DOHH2 (cell line): ENCODE measurements around the gene PLA2G6.

Experiments
- H3F3A ChIP-seq: fragments of 200-600 bp; sonication (generic), shearing (Covaris generic); 2 replicates; pipeline ENCODE4 v1.6.0; 2016; ENCODE audit warnings: antibody characterized with exemption, mild to moderate bottlenecking; ENCODE audit not compliant: control insufficient read depth, insufficient read depth
- H3K27ac ChIP-seq: fragments of 200-600 bp; sonication (generic); 2 replicates; pipeline ENCODE4 v1.5.1; 2014; ENCODE audit warnings: low read depth, mild to moderate bottlenecking, low read length, moderate library complexity
- H3K27me3 ChIP-seq: fragments of 200-600 bp; sonication (generic); 2 replicates; pipeline ENCODE4 v1.6.1; 2014; ENCODE audit warnings: mild to moderate bottlenecking, low read length, mixed read lengths; ENCODE audit not compliant: control insufficient read depth
- H3K36me3 ChIP-seq: fragments of 200-600 bp; sonication (generic); 2 replicates; pipeline ENCODE4 v1.6.1; 2014; ENCODE audit warnings: mild to moderate bottlenecking, low read length, moderate library complexity, mixed read lengths; ENCODE audit not compliant: control insufficient read depth
- H3K4me1 ChIP-seq: fragments of 200-600 bp; sonication (generic); 2 replicates; pipeline ENCODE4 v1.6.1; 2014; ENCODE audit warnings: mild to moderate bottlenecking, low read length, mixed read lengths; ENCODE audit not compliant: control insufficient read depth
- H3K4me2 ChIP-seq: fragments of 200-600 bp; sonication (generic); 2 replicates; pipeline ENCODE4 v1.6.0; 2014; ENCODE audit warnings: mild to moderate bottlenecking, low read length, moderate library complexity
- H3K4me3 ChIP-seq: fragments of 200-600 bp; sonication (generic); 2 replicates; pipeline ENCODE4 v1.5.1; 2014; ENCODE audit warnings: mild to moderate bottlenecking, low read length, mixed read lengths
- H3K79me2 ChIP-seq: fragments of 200-600 bp; sonication (generic); 2 replicates; pipeline ENCODE4 v1.6.1; 2014; ENCODE audit warnings: mild to moderate bottlenecking, low read length, mixed read lengths; ENCODE audit not compliant: control insufficient read depth
- H3K9me2 ChIP-seq: fragments of 200-600 bp; sonication (generic); replicated peaks from 2 replicates; pipeline ENCODE4 v1.6.1; 2014; ENCODE audit warnings: mild to moderate bottlenecking, low read length, mixed read lengths; ENCODE audit not compliant: control insufficient read depth
- H3K9me3 ChIP-seq: fragments of 200-600 bp; sonication (generic); 2 replicates; pipeline ENCODE4 v1.6.1; 2014; ENCODE audit warnings: antibody characterized with exemption, low read length, mixed read lengths; ENCODE audit not compliant: control insufficient read depth, insufficient read depth
- H4K20me1 ChIP-seq: fragments of 200-600 bp; sonication (generic); 2 replicates; pipeline ENCODE4 v1.6.0; 2014; ENCODE audit warnings: low read depth, mild to moderate bottlenecking, antibody characterized with exemption, low read length, moderate library complexity; ENCODE audit not compliant: control insufficient read depth, insufficient read depth
- CTCF ChIP-seq: fragments of 200-600 bp; sonication (generic); IDR thresholded peaks from one replicate; pipeline ENCODE4 v1.5.1; 2014; ENCODE audit warnings: antibody characterized with exemption, mild to moderate bottlenecking, low read depth, low read length; ENCODE audit not compliant: poor library complexity, severe bottlenecking
- EZH2phosphoT487 ChIP-seq: fragments of 200-600 bp; sonication (generic); IDR thresholded peaks from 2 replicates; pipeline ENCODE4 v1.6.1; 2017; ENCODE audit warnings: borderline replicate concordance, mild to moderate bottlenecking, antibody characterized with exemption, low read length, moderate library complexity, mixed read lengths

PLA2G6 gene

GRCh38 chr22:38212442-38212841, 30.8 kb upstream of the PLA2G6 start:
- no peaks in the 10 kb centered on the region; the same call in 1 of the 2 replicates for H3F3A ChIP-seq
- H3K36me3 ChIP-seq, result no peaks in the 10 kb centered on the region

DNA sequence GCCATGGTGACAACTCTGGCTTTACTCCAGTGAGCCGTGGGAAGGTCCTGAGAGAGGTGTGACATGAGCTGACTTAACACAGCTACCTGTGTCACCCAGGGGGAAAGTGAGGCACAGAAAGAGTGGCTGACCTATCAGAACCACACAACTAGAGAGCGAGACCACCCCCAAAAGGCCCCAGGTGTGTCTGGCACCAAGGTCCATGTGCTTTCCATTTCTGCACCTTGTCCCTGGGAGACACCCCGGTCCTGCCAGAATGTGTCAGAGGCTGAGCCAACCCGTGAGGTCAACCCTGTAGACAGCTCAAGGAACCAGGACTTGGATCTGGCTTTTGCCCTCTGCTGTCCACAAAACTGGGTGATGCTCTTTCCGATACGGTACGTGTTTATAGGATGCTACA, 29.9 kb upstream of the PLA2G6 start:
- Histone ChIP-seq H3K4me3 (no peak overlapping the region), H3K27me3 (no peaks in the 10 kb centered on the region), H3K79me2 (no peaks in the 10 kb centered on the region), H3F3A (no peaks in the 10 kb centered on the region; the same call in 1 of the 2 replicates), H3K9me3 (no peaks in the 10 kb centered on the region), H3K4me2 (no peak overlapping the region), H3K9me2 (no peaks in the 10 kb centered on the region), H3K27ac (no peak overlapping the region), H3K4me1 (no peaks in the 10 kb centered on the region), H4K20me1 (no peaks in the 10 kb centered on the region), H3K36me3 (no peaks in the 10 kb centered on the region)
- TF ChIP-seq EZH2phosphoT487, result no peak
- TF ChIP-seq CTCF, result no peak

More at GRCh38 chr22:38212442-38212841, 30.8 kb upstream of the PLA2G6 start:
- no peak overlapping the region for H3K4me3 ChIP-seq
- no peaks in the 10 kb centered on the region for H4K20me1 ChIP-seq
- H3K4me2 ChIP-seq, result no peak overlapping the region
- no peaks in the 10 kb centered on the region for H3K27me3 ChIP-seq
- no peaks in the 10 kb centered on the region for H3K9me2 ChIP-seq
- no peaks in the 10 kb centered on the region for H3K9me3 ChIP-seq
- H3K4me1 ChIP-seq, result no peaks in the 10 kb centered on the region
- no peaks in the 10 kb centered on the region for H3K79me2 ChIP-seq
- H3K27ac ChIP-seq, result no peak overlapping the region
- no peak for TF ChIP-seq EZH2phosphoT487
- no peak for TF ChIP-seq CTCF

DNA sequence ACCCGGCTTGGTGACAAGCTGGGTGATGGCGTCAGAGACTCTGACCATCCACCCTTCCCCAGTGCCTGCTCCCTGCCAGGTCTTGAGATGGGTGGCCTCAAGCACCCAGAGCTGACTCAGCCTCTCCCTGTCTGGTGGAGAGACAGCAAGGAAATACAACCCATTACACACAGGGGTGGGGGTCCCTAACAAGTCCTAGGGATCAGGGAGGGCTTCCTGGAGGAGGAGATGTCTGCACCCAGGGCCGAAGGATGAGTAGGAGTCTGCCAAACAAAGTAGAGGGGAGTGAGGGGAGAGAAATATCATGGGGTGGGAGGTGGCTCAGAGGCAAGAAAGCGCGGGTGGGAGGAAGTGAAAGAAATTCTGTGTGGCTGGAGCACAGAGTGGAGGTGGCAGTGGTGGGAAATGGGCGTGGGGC, 26.9 kb upstream of the PLA2G6 start:
- H3K9me2 ChIP-seq, result no peaks in the 10 kb centered on the region
- H3K4me3 ChIP-seq, result no peak overlapping the region
- no peak overlapping the region for H3K4me2 ChIP-seq
- peaks cover 18% of the 10 kb centered on the region for H3K4me1 ChIP-seq
- H3K27me3 ChIP-seq, result no peaks in the 10 kb centered on the region
- H3F3A ChIP-seq, result no peaks in the 10 kb centered on the region; the same call in 1 of the 2 replicates
- no peaks in the 10 kb centered on the region for H3K9me3 ChIP-seq
- TF ChIP-seq EZH2phosphoT487 (no peak), CTCF (no peak)
- H3K79me2 ChIP-seq, result no peaks in the 10 kb centered on the region
- H4K20me1 ChIP-seq, result peaks cover 7% of the 10 kb centered on the region; the same call in 1 of the 2 replicates
- no peaks in the 10 kb centered on the region for H3K36me3 ChIP-seq
- no peak overlapping the region for H3K27ac ChIP-seq
